ENCODE data around the gene SAC3D1.

Gene SAC3D1

GRCh38 chr11:65059523-65059922, 18.5 kb downstream of the SAC3D1 start:
- H3K4me1 ChIP-seq (ENCODE audit: control insufficient read depth in 1 of 2, insufficient read depth in 2 of 2, low read length in 2 of 2): no peaks in the 10 kb centered on the region
- WGBS (ENCODE audit: extremely low coverage, insufficient coverage, insufficient read length): no CpG with 5 or more reads among the region's 3 CpGs

GRCh38 chr11:65059959-65060824, 19.2 kb downstream of the SAC3D1 start:
- Histone ChIP-seq H2BK5ac (ENCODE audit: low read depth, low read length, poor library complexity) (no peak overlapping the region), H2AK5ac (ENCODE audit: low read length) (no peak overlapping the region)

More at GRCh38 chr11:65059523-65059922, 18.5 kb downstream of the SAC3D1 start:
- Histone ChIP-seq H3K79me1 (ENCODE audit: low read length) (no peaks in the 10 kb centered on the region), H3K9me3 (ENCODE audit: insufficient read depth, low read depth, low read length) (no peaks in the 10 kb centered on the region), H2BK5ac (ENCODE audit: low read depth, low read length, poor library complexity) (no peak overlapping the region), H3K4ac (ENCODE audit: low read depth, low read length) (no peak overlapping the region), H3K79me2 (ENCODE audit: control insufficient read depth, insufficient read depth, low read length, poor library complexity) (no peaks in the 10 kb centered on the region), H2BK120ac (ENCODE audit: insufficient read depth, low read length, poor library complexity) (no peak overlapping the region), H4K91ac (ENCODE audit: low read depth, low read length) (no peak overlapping the region), H2AK5ac (ENCODE audit: low read length) (no peak overlapping the region), H3K36me3 (ENCODE audit: control insufficient read depth in 1 of 2, insufficient read depth in 2 of 2, low read length in 2 of 2) (no peaks in the 10 kb centered on the region), H3K27ac (ENCODE audit: low read depth, low read length) (no peak overlapping the region), H4K12ac (ENCODE audit: low read depth, low read length) (no peak overlapping the region), H3K9ac (ENCODE audit: low read length) (no peak overlapping the region), H3K14ac (ENCODE audit: low read length) (no peak overlapping the region), H3K18ac (ENCODE audit: low read length) (no peak overlapping the region), H2AFZ (ENCODE audit: insufficient read depth, low read length, poor library complexity) (no peak overlapping the region), H2BK12ac (ENCODE audit: low read length) (no peak overlapping the region), H3K4me2 (ENCODE audit: low read length) (no peak overlapping the region), H3K4me3 (ENCODE audit: low read depth, low read length) (no peak overlapping the region), H3K27me3 (ENCODE audit: insufficient read depth, low read length) (no peaks in the 10 kb centered on the region), H4K8ac (ENCODE audit: low read depth, low read length) (no peak overlapping the region), H3K23ac (ENCODE audit: low read length) (no peak overlapping the region)
- DNase-seq: no peak

GRCh38 chr11:65060913-65061408, 20.0 kb downstream of the SAC3D1 start:
- Histone ChIP-seq H3K4me2 (ENCODE audit: low read length) (no peak overlapping the region), H3K4ac (ENCODE audit: low read depth, low read length) (no peak overlapping the region), H3K14ac (ENCODE audit: low read length) (no peak overlapping the region), H2BK120ac (ENCODE audit: insufficient read depth, low read length, poor library complexity) (no peak overlapping the region), H3K23ac (ENCODE audit: low read length) (no peak overlapping the region), H3K79me1 (ENCODE audit: low read length) (no peaks in the 10 kb centered on the region), H2BK12ac (ENCODE audit: low read length) (no peak overlapping the region), H4K8ac (ENCODE audit: low read depth, low read length) (no peak overlapping the region), H2AFZ (ENCODE audit: insufficient read depth, low read length, poor library complexity) (no peak overlapping the region), H2BK5ac (ENCODE audit: low read depth, low read length, poor library complexity) (no peak overlapping the region), H3K9ac (ENCODE audit: low read length) (no peak overlapping the region), H3K18ac (ENCODE audit: low read length) (no peak overlapping the region), H3K4me1 (ENCODE audit: control insufficient read depth in 1 of 2, insufficient read depth in 2 of 2, low read length in 2 of 2) (peaks cover 2 to 3% of the 10 kb centered on the region in 2 experiments), H4K91ac (ENCODE audit: low read depth, low read length) (no peak overlapping the region), H2AK5ac (ENCODE audit: low read length) (no peak overlapping the region), H3K27ac (ENCODE audit: low read depth, low read length) (no peak overlapping the region), H3K27me3 (ENCODE audit: insufficient read depth, low read length) (no peaks in the 10 kb centered on the region), H3K36me3 (ENCODE audit: control insufficient read depth in 1 of 2, insufficient read depth in 2 of 2, low read length in 2 of 2) (no peaks in the 10 kb centered on the region), H3K79me2 (ENCODE audit: control insufficient read depth, insufficient read depth, low read length, poor library complexity) (no peaks in the 10 kb centered on the region), H3K9me3 (ENCODE audit: insufficient read depth, low read depth, low read length) (no peaks in the 10 kb centered on the region), H3K4me3 (ENCODE audit: low read depth, low read length) (no peak overlapping the region), H4K12ac (ENCODE audit: low read depth, low read length) (no peak overlapping the region)
- WGBS (ENCODE audit: extremely low coverage, insufficient coverage, insufficient read length): no CpG with 5 or more reads among the region's 9 CpGs
- DNase-seq: peak in 1 of 2 donors; percentile 22

More at GRCh38 chr11:65059959-65060824, 19.2 kb downstream of the SAC3D1 start:
- H2BK120ac ChIP-seq (ENCODE audit: insufficient read depth, low read length, poor library complexity): no peak overlapping the region
- H3K79me1 ChIP-seq (ENCODE audit: low read length): no peaks in the 10 kb centered on the region
- WGBS (ENCODE audit: extremely low coverage, insufficient coverage, insufficient read length): no CpG with 5 or more reads among the region's 10 CpGs
- H4K8ac ChIP-seq (ENCODE audit: low read depth, low read length): no peak overlapping the region
- no peak overlapping the region for H2BK12ac ChIP-seq (ENCODE audit: low read length)
- H3K9ac ChIP-seq (ENCODE audit: low read length): no peak overlapping the region
- no peak overlapping the region for H3K27ac ChIP-seq (ENCODE audit: low read depth, low read length)
- H3K18ac ChIP-seq (ENCODE audit: low read length): no peak overlapping the region
- no peak overlapping the region for H3K23ac ChIP-seq (ENCODE audit: low read length)
- H3K4me1 ChIP-seq (ENCODE audit: control insufficient read depth in 1 of 2, insufficient read depth in 2 of 2, low read length in 2 of 2): no peaks in the 10 kb centered on the region
- DNase-seq: no peak
- no peaks in the 10 kb centered on the region for H3K36me3 ChIP-seq (ENCODE audit: control insufficient read depth in 1 of 2, insufficient read depth in 2 of 2, low read length in 2 of 2)
- no peak overlapping the region for H3K4me2 ChIP-seq (ENCODE audit: low read length)
- H3K4ac ChIP-seq (ENCODE audit: low read depth, low read length): no peak overlapping the region
- H3K9me3 ChIP-seq (ENCODE audit: insufficient read depth, low read depth, low read length): no peaks in the 10 kb centered on the region
- no peak overlapping the region for H2AFZ ChIP-seq (ENCODE audit: insufficient read depth, low read length, poor library complexity)
- H3K4me3 ChIP-seq (ENCODE audit: low read depth, low read length): no peak overlapping the region
- H4K91ac ChIP-seq (ENCODE audit: low read depth, low read length): no peak overlapping the region
- H3K14ac ChIP-seq (ENCODE audit: low read length): no peak overlapping the region
- H4K12ac ChIP-seq (ENCODE audit: low read depth, low read length): no peak overlapping the region
- no peaks in the 10 kb centered on the region for H3K79me2 ChIP-seq (ENCODE audit: control insufficient read depth, insufficient read depth, low read length, poor library complexity)
- H3K27me3 ChIP-seq (ENCODE audit: insufficient read depth, low read length): no peaks in the 10 kb centered on the region

- Histone ChIP-seq H3K9me3 (ENCODE audit: insufficient read depth, low read depth, low read length) (no peaks in the 10 kb centered on the region), H3K79me2 (ENCODE audit: control insufficient read depth, insufficient read depth, low read length, poor library complexity) (no peaks in the 10 kb centered on the region), H3K23ac (ENCODE audit: low read length) (no peak overlapping the region), H3K27me3 (ENCODE audit: insufficient read depth, low read length) (no peaks in the 10 kb centered on the region), H3K4me1 (ENCODE audit: control insufficient read depth in 1 of 2, insufficient read depth in 2 of 2, low read length in 2 of 2) (peaks cover 8 to 10% of the 10 kb centered on the region in 2 experiments), H3K4me3 (ENCODE audit: low read depth, low read length) (no peak overlapping the region), H3K79me1 (ENCODE audit: low read length) (no peaks in the 10 kb centered on the region), H3K9ac (ENCODE audit: low read length) (no peak overlapping the region), H3K27ac (ENCODE audit: low read depth, low read length) (no peak overlapping the region), H2AFZ (ENCODE audit: insufficient read depth, low read length, poor library complexity) (no peak overlapping the region), H3K18ac (ENCODE audit: low read length) (no peak overlapping the region), H4K12ac (ENCODE audit: low read depth, low read length) (no peak overlapping the region), H4K8ac (ENCODE audit: low read depth, low read length) (no peak overlapping the region), H2BK12ac (ENCODE audit: low read length) (no peak overlapping the region), H2AK5ac (ENCODE audit: low read length) (no peak overlapping the region), H2BK120ac (ENCODE audit: insufficient read depth, low read length, poor library complexity) (no peak overlapping the region), H3K4ac (ENCODE audit: low read depth, low read length) (no peak overlapping the region), H3K14ac (ENCODE audit: low read length) (no peak overlapping the region), H3K4me2 (ENCODE audit: low read length) (no peak overlapping the region), H3K36me3 (ENCODE audit: control insufficient read depth in 1 of 2, insufficient read depth in 2 of 2, low read length in 2 of 2) (no peaks in the 10 kb centered on the region), H4K91ac (ENCODE audit: low read depth, low read length) (no peak overlapping the region), H2BK5ac (ENCODE audit: low read depth, low read length, poor library complexity) (no peak overlapping the region)
- DNase-seq: no peak
- no CpG with 5 or more reads among the region's 3 CpGs for WGBS (ENCODE audit: extremely low coverage, insufficient coverage, insufficient read length)
Observed at GRCh38 chr11:65063532-65063931, 22.5 kb downstream of the SAC3D1 start.
